Thyroid gland (tissue), 4 donors: Measurements from ENCODE around the gene PDE3A. TPM values are rescaled to one million over a fixed set of nuclear protein-coding genes. Genes with fewer than 3 reads are reported as not detected.

Source experiments
- DNase-seq, 2 donors: peaks; one replicate each; pipeline ENCODE4 v3.0.0-alpha.2; 2019
- H3K27ac ChIP-seq, 3 donors: fragments of 200-600 bp; sonication (generic); 1 replicate in 2 of 3; 2 replicates in 1 of 3; pipeline ENCODE4 v1.5.1; 2016 to 2019; ENCODE audit warnings: mild to moderate bottlenecking in 1 of 3, moderate library complexity in 1 of 3
- H3K27me3 ChIP-seq: fragments of 200-600 bp; sonication (generic); one replicate; pipeline ENCODE4 v1.5.1; 2019
- H3K36me3 ChIP-seq, 2 donors: fragments of 200-600 bp; sonication (generic); one replicate each; pipeline ENCODE4 v1.5.1; 2016 to 2019
- H3K4me1 ChIP-seq, 2 donors: fragments of 200-600 bp; sonication (generic); one replicate each; pipeline ENCODE4 v1.5.1; 2017 to 2019
- H3K4me3 ChIP-seq, 3 donors: fragments of 200-600 bp; sonication (generic); replicated peaks in 1 of 3; 1 replicate in 2 of 3; 2 replicates in 1 of 3; pipeline ENCODE4 v1.5.1; 2016; ENCODE audit warnings: mild to moderate bottlenecking in 1 of 3
- H3K9me3 ChIP-seq: fragments of 200-600 bp; sonication (generic); one replicate; pipeline ENCODE4 v1.5.1; 2017
- POLR2A ChIP-seq, 2 donors: fragments of 450-650 bp; IDR thresholded peaks; one replicate each; pipeline ENCODE4 v1.6.1; 2017; ENCODE audit warnings: antibody characterized with exemption in 2 of 2, mild to moderate bottlenecking in 2 of 2, moderate library complexity in 1 of 2
- WGBS, 2 donors: methylation state at CpG; one replicate each; pipeline ENCODE4 v1.1.5; 2017; 5-methylcytosine and 5-hydroxymethylcytosine counted together
- intact Hi-C: fragments of 100-400 bp; cut with DNase I; formaldehyde crosslinking; loops from one replicate; pipeline ENCODE4 v1.15.1; 2023
- total RNA-seq, 4 donors: library from RNA; depleted of rRNA; stranded (reverse); fragments of >200 nt; gene quantifications; one replicate each; pipeline ENCODE4 v1.2.3, GENCODE V29; 2016
- TF ChIP-seq, protein P1 (sequence below), 6 experiments: fragments of 200-600 bp in 3 of 6; fragments of 450-650 bp in 3 of 6; sonication (generic) in 3 of 6; IDR thresholded peaks; one replicate each; pipeline ENCODE4 v1.5.1; 2016 to 2019; ENCODE audit warnings: antibody characterized with exemption in 6 of 6, mild to moderate bottlenecking in 2 of 6, inconsistent platforms in 1 of 6, moderate library complexity in 1 of 6

PDE3A gene
- total RNA-seq, 4 donors from 2014 or later: 2.8 to 9.9 (median 6.7) TPM

DNA sequence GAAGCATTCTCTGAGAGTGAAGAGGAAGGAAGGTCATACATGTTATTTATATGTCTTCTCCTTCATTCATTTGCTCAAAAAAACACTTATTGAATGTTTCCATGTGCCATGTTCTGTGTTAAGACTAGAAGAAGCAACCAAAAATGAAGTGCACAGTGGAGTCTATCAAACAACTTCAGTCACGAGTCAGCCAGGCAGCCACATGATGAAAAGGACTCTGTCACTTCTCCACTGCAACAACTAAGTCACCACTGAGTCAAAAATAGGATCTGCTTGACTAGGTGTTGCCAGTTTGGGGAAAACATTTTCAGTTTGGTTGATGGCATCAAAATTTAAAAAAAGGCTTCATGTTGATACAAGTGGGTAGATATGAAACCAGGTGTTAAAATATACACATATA lies 142.5 kb downstream of the PDE3A start:
- intact Hi-C loops: no loop called here
- H3K9me3 ChIP-seq: no peaks in the 10 kb centered on the region
- WGBS, 2 donors: 81 to 97% methylated on average over 1 of the region's 1 CpG
- no peaks in the 10 kb centered on the region for H3K27me3 ChIP-seq
- no peak for DNase-seq
- H3K4me3 ChIP-seq: no peak overlapping the region
- H3K36me3 ChIP-seq: no peaks in the 10 kb centered on the region
- H3K4me1 ChIP-seq: no peaks in the 10 kb centered on the region
- TF ChIP-seq, protein P1, sequence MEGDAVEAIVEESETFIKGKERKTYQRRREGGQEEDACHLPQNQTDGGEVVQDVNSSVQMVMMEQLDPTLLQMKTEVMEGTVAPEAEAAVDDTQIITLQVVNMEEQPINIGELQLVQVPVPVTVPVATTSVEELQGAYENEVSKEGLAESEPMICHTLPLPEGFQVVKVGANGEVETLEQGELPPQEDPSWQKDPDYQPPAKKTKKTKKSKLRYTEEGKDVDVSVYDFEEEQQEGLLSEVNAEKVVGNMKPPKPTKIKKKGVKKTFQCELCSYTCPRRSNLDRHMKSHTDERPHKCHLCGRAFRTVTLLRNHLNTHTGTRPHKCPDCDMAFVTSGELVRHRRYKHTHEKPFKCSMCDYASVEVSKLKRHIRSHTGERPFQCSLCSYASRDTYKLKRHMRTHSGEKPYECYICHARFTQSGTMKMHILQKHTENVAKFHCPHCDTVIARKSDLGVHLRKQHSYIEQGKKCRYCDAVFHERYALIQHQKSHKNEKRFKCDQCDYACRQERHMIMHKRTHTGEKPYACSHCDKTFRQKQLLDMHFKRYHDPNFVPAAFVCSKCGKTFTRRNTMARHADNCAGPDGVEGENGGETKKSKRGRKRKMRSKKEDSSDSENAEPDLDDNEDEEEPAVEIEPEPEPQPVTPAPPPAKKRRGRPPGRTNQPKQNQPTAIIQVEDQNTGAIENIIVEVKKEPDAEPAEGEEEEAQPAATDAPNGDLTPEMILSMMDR (IDR thresholded peaks at IDR 0.05): no peak
- no peak for TF ChIP-seq POLR2A (IDR thresholded peaks at IDR 0.05)
- no peak overlapping the region for H3K27ac ChIP-seq

DNA sequence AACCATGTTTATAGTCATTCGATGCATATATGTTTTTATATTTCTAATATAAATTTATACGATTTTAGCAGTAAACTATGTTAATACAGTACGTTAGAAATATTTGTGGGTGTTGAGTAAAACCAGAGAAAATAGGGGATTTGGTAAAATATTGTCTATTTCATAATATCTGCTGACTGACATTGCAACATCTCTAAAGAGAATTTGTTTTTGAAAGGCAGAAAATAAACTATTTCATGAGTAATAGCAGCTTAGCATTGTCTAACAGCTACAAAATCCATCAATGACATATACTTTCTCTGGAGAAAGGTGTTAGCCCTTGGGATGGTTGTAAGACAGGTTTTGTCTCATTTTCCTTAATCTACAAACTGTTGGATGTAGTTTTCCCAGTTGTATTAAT lies 144.9 kb downstream of the PDE3A start:
- H3K27ac ChIP-seq: no peak overlapping the region
- H3K9me3 ChIP-seq: no peaks in the 10 kb centered on the region
- no peaks in the 10 kb centered on the region for H3K4me1 ChIP-seq
- no peaks in the 10 kb centered on the region for H3K27me3 ChIP-seq
- TF ChIP-seq, protein P1 (IDR thresholded peaks at IDR 0.05): no peak
- no peak for TF ChIP-seq POLR2A (IDR thresholded peaks at IDR 0.05)
- 88 to 89% methylated on average over 3 of the region's 3 CpGs for WGBS, 2 donors
- intact Hi-C loops: no loop called here
- no peaks in the 10 kb centered on the region for H3K36me3 ChIP-seq
- H3K4me3 ChIP-seq: no peak overlapping the region
- DNase-seq: no peak

DNA sequence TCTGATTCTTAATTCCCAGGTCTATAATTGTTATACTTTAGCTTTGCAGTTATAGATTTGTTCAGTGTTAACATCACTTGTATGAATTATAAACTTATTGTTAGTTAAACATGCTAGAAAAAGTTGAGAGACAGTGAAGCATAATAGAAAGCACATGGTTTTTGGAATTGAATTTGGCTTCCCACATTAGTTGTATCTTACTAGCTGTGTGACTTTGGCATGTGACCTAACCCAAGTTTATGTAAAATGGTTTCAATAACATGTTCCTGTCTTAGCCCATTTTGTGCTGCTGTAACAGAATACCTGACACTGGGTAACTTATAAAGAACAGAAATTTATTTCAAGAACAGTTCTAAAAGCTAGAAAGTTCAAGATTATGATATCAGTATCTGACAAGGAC lies 146.3 kb downstream of the PDE3A start:
- TF ChIP-seq POLR2A (IDR thresholded peaks at IDR 0.05): no peak
- TF ChIP-seq, protein P1 (IDR thresholded peaks at IDR 0.05): no peak
- H3K9me3 ChIP-seq: no peaks in the 10 kb centered on the region
- no peak for DNase-seq
- H3K27ac ChIP-seq: no peak overlapping the region
- H3K4me3 ChIP-seq: no peak overlapping the region
- no peaks in the 10 kb centered on the region for H3K4me1 ChIP-seq
- no peaks in the 10 kb centered on the region for H3K36me3 ChIP-seq
- no peaks in the 10 kb centered on the region for H3K27me3 ChIP-seq
- intact Hi-C loops: no loop called here

DNA sequence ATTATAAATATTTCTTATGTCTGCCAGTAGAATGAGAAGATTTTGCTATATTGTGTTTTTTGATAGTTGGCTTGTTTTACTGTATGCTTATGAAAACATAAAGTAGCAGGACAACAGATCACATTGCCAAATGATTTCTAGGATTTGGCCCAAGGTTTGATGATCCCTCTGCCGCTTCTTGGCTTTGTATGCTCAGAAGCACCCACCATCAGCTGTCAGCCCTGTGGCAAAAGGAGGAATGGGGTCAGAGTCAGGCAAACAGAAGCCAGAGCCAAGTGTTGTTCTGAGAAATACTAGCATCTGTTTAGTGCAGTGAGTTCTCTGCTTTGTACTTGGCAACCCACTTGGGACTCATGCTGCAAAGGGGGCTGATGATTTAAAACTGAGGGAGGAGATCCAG lies 152.2 kb downstream of the PDE3A start:
- no peak for TF ChIP-seq POLR2A (IDR thresholded peaks at IDR 0.05)
- TF ChIP-seq, protein P1 (IDR thresholded peaks at IDR 0.05): no peak
- intact Hi-C loops: no loop called here
- DNase-seq: no peak
- Histone ChIP-seq H3K27me3 (no peaks in the 10 kb centered on the region), H3K9me3 (no peaks in the 10 kb centered on the region), H3K4me1 (no peaks in the 10 kb centered on the region), H3K27ac (no peak overlapping the region), H3K36me3 (no peaks in the 10 kb centered on the region), H3K4me3 (no peak overlapping the region)
- WGBS, 2 donors: 81 to 89% methylated on average over 1 of the region's 1 CpG

DNA sequence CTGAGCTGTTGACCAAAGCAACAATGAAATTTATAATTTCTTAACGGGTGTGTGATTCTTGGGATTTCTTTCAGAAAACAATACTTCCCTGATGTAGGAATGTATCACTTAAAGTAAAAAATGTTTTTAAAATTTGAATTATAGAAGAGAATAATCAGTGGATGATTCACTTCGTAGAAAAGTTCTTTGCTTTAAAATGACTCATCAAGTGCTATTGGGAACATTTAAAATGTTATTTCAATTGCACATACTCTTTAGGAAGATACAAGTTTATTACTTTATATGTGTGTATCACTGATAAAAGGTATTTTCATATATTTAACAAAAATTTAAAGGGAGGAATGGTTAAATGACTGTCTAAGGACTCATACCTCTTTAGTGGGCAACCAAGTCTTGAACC lies 155.3 kb downstream of the PDE3A start:
- no peaks in the 10 kb centered on the region for H3K27me3 ChIP-seq
- no peak for DNase-seq
- H3K4me3 ChIP-seq: no peak overlapping the region
- H3K27ac ChIP-seq: no peak overlapping the region
- H3K4me1 ChIP-seq: no peaks in the 10 kb centered on the region
- H3K36me3 ChIP-seq: no peaks in the 10 kb centered on the region
- H3K9me3 ChIP-seq: no peaks in the 10 kb centered on the region
- intact Hi-C loops: no loop called here
- no peak for TF ChIP-seq POLR2A (IDR thresholded peaks at IDR 0.05)
- TF ChIP-seq, protein P1 (IDR thresholded peaks at IDR 0.05): no peak
- 74 to 88% methylated on average over 2 of the region's 2 CpGs for WGBS, 2 donors
